HepG2 (cell line): Measurements from ENCODE around the gene PCSK6. TPM values are rescaled to one million over a fixed set of nuclear protein-coding genes. Genes with fewer than 3 reads are reported as not detected.

Experiments
- ATAC-seq: fragments of 200-7000 bp; cut with Tn5 transposase; 3 replicates; pipeline ENCODE4 v1.9.1; 2020; ENCODE audit warnings: mild to moderate bottlenecking, moderate library complexity
- BruUV-seq: library from RNA; stranded (reverse); fragments of 400-500 nt; replicated peaks from 2 replicates; lab custom pipeline; 2021; lab: Mats Ljungman, UMichigan
- CTCF ChIA-PET: fragments of 300-600 bp; formaldehyde crosslinking; extraction: SDS; loops from one replicate; lab custom pipeline; 2021; ENCODE audit warnings: low total read pairs, inconsistent platforms, low intra/inter-chr PET ratio; lab: Yijun Ruan, JAX
- POLR2A ChIA-PET: fragments of 350-600 bp; sonication (Branson Sonifier 250); formaldehyde crosslinking; loops from one replicate; lab custom pipeline; 2020; ENCODE audit warnings: antibody characterized with exemption, inconsistent platforms; lab: Yijun Ruan, JAX
- DNase-seq: peaks from one replicate; pipeline ENCODE4 v3.0.0-alpha.2; 2015; ENCODE audit warnings: low spot score
- FAIRE-seq: peaks from 3 replicates; lab custom pipeline; 2011; peaks lifted over from hg19 to GRCh38; lab: Jason Lieb, UNC
- H2AFZ ChIP-seq: one replicate; pipeline ENCODE4 v1.6.1; 2011; ENCODE audit warnings: low read length, inconsistent platforms
- H3K27ac ChIP-seq: fragments of 300-600 bp; 3 replicates; pipeline ENCODE4 v1.8.0; 2011; ENCODE audit warnings: mixed run types, mild to moderate bottlenecking, mixed read lengths, low read length, inconsistent platforms; ENCODE audit not compliant: insufficient read depth; ENCODE audit errors: extremely low read length
- H3K27me3 ChIP-seq, 2 experiments: fragments of 200-600 bp in 1 of 2; 2 replicates in 1 of 2; 3 replicates in 1 of 2; pipeline versions ENCODE4 v1.6.0 to v1.8.0; 2011; ENCODE audit warnings: low read length in 2 of 2, mild to moderate bottlenecking in 2 of 2, moderate library complexity in 2 of 2, inconsistent platforms in 1 of 2; ENCODE audit not compliant: insufficient read depth in 2 of 2, control insufficient read depth in 1 of 2
- H3K36me3 ChIP-seq, 2 experiments: fragments of 200-600 bp in 1 of 2; replicated peaks in 1 of 2; 2 replicates in 1 of 2; 3 replicates in 1 of 2; pipeline versions ENCODE4 v1.5.1 to v1.8.0; 2011; ENCODE audit warnings: low read length in 2 of 2, inconsistent platforms in 1 of 2; ENCODE audit not compliant: insufficient read depth in 2 of 2, control insufficient read depth in 1 of 2
- H3K4me1 ChIP-seq: 2 replicates; pipeline ENCODE4 v1.5.1; 2012; ENCODE audit warnings: low read length, inconsistent platforms; ENCODE audit not compliant: insufficient read depth
- H3K4me2 ChIP-seq: 2 replicates; pipeline ENCODE4 v1.6.0; 2011; ENCODE audit warnings: low read depth, low read length, inconsistent platforms
- H3K4me3 ChIP-seq, 3 experiments: fragments of 200-600 bp in 1 of 3; sonication (generic), shearing (Covaris generic) in 1 of 3; replicated peaks in 1 of 3; 2 replicates each; pipeline ENCODE4 v1.5.1; 2011 to 2016; ENCODE audit warnings: low read length in 3 of 3, inconsistent platforms in 2 of 3, low read depth in 2 of 3, mild to moderate bottlenecking in 2 of 3, control low read depth in 1 of 3, mixed read lengths in 1 of 3; ENCODE audit not compliant: insufficient read depth in 1 of 3
- H3K79me2 ChIP-seq: one replicate; pipeline ENCODE4 v1.6.1; 2011; ENCODE audit warnings: low read length, inconsistent platforms; ENCODE audit not compliant: insufficient read depth
- H3K9ac ChIP-seq: 2 replicates; pipeline ENCODE4 v1.6.0; 2011; ENCODE audit warnings: mild to moderate bottlenecking, low read depth, low read length, inconsistent platforms; ENCODE audit not compliant: insufficient read depth
- H3K9me3 ChIP-seq: 2 replicates; pipeline ENCODE4 v1.5.1; 2012; ENCODE audit warnings: mild to moderate bottlenecking, low read length
- H4K20me1 ChIP-seq: 2 replicates; pipeline ENCODE4 v1.6.0; 2011; ENCODE audit warnings: inconsistent platforms, mild to moderate bottlenecking, low read length, moderate library complexity; ENCODE audit not compliant: insufficient read depth
- BCL6 ChIP-seq: IDR thresholded peaks from 2 replicates; pipeline ENCODE4 v1.6.1; 2016; ENCODE audit warnings: missing genetic modification reagents, missing compliant biosample characterization
- CEBPB ChIP-seq: IDR thresholded peaks from 2 replicates; pipeline ENCODE4 v1.6.1; 2011; ENCODE audit warnings: low read depth, low read length, improper control_type of control experiment, borderline replicate concordance
- CEBPG ChIP-seq: IDR thresholded peaks from 2 replicates; pipeline ENCODE4 v1.6.1; 2016
- ELF3 ChIP-seq: IDR thresholded peaks from 2 replicates; pipeline ENCODE4 v1.6.1; 2016; ENCODE audit warnings: missing genetic modification reagents, missing compliant biosample characterization
- GABPB1 ChIP-seq: IDR thresholded peaks from 2 replicates; pipeline ENCODE4 v1.6.1; 2016; ENCODE audit warnings: mild to moderate bottlenecking, missing genetic modification reagents, moderate library complexity, missing compliant biosample characterization
- NONO ChIP-seq, 2 experiments: fragments of 450-650 bp in 1 of 2; sonication (generic) in 1 of 2; formaldehyde crosslinking in 1 of 2; IDR thresholded peaks in 1 of 2; conservative IDR thresholded peaks in 1 of 2; 2 replicates each; pipeline versions ENCODE4 v1.6.1 to v1.8.0; 2017 to 2022; ENCODE audit warnings: mild to moderate bottlenecking in 1 of 2, missing genetic modification reagents in 1 of 2, moderate library complexity in 1 of 2
- ZNF235 ChIP-seq: sonication (generic); formaldehyde crosslinking; IDR thresholded peaks from 2 replicates; pipeline ENCODE4 v1.8.1; 2023; ENCODE audit warnings: mild to moderate bottlenecking, missing genetic modification reagents, borderline replicate concordance
- WGBS: methylation state at CpG from one replicate; pipeline ENCODE4 v1.1.6; 2017; ENCODE audit warnings: low lambda C conversion rate; 5-methylcytosine and 5-hydroxymethylcytosine counted together
- in situ Hi-C: cut with HindIII; loops from 2 replicates; pipeline ENCODE4 v1.10.0; 2017; ENCODE audit warnings: low pct_unique_long_range_greater_than_20kb; ENCODE audit not compliant: extremely low pct_ligation_motif_present
- intact Hi-C: fragments of 100-400 bp; cut with micrococcal nuclease; formaldehyde crosslinking; loops from one replicate; pipeline ENCODE4 v1.10.0; 2022; ENCODE audit not compliant: unreplicated experiment
- polyA plus RNA-seq, 8 experiments: library from polyadenylated mRNA; depleted of rRNA in 3 of 8; stranded (reverse) in 7 of 8; unstranded in 1 of 8; fragments of >200 nt; fragmentation: Illumina TruSeq in 4 of 8; extraction: Trizol in 4 of 8; gene quantifications; 2 replicates each; pipeline versions ENCODE4 v1.2.1 to v1.2.3, GENCODE V29; 2011 to 2016; ENCODE audit warnings: low read depth in 4 of 8, missing spikeins in 1 of 8, mixed read lengths in 1 of 8; ENCODE audit not compliant: insufficient read depth in 1 of 8
- total RNA-seq, 5 experiments: library from RNA; depleted of rRNA; stranded (reverse); fragments of >200 nt; fragmentation: Illumina TruSeq; extraction: Trizol; gene quantifications; 2 replicates each; pipeline ENCODE4 v1.2.3, GENCODE V29; 2016; ENCODE audit warnings: low read depth in 1 of 5
- TF ChIP-seq, protein P1 (sequence below): sonication (generic); formaldehyde crosslinking; IDR thresholded peaks from 2 replicates; pipeline ENCODE4 v1.5.0; 2020; ENCODE audit warnings: missing genetic modification reagents

PCSK6 gene
- total and polyA plus RNA-seq, 2 of the 13 experiments (the other 11 are each of a cell fraction or from before 2014, with no cell fraction given), result 56.5 to 155 TPM

DNA sequence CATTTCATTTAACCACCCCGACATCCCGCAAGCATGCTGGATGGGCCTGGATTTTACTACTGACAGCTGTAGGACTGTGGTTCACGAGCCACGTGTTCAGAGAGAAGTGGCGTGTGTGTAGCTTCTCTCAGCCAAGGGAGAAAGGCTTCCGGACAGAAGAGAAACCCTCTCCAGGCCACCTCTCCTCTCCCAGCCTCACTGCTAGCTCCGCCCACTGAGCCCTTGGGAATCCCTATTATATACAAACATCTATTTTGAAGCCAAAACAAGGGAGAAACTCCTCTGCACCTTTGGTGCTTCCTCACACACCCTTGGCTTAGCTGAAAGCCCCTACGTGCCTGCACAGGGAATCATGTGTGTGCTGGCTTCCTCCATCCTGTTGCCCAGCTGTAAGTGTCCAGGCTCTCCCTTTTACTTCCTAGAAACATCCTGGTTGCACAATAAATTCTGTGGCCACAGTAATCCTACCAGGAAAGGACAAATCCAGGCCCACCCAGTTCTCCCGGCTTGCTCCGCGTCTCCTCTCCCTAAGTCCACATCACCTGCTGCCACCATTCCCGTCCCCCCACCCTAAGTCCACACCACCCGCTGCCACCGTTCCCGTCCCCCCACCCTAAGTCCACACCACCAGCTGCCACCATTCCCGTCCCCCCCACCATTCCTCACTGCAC is 30.5 kb downstream of the PCSK6 start:
- H3K36me3 ChIP-seq, result peaks cover 0 to 4% of the 10 kb centered on the region in 2 experiments; a peak in 3 of 5 replicates
- in situ Hi-C loops (no loop called here), intact Hi-C loops (no loop called here)
- no peak for FAIRE-seq
- H3K27ac ChIP-seq, result no peak overlapping the region
- H3K4me1 ChIP-seq, result peaks cover 68% of the 10 kb centered on the region
- 93% methylated on average over 16 of the region's 16 CpGs for WGBS
- H3K9ac ChIP-seq, result no peak overlapping the region
- peaks cover 94% of the 10 kb centered on the region for H3K79me2 ChIP-seq
- ATAC-seq, result peak; percentile 26; the same call in 2 of the 3 replicates
- POLR2A ChIA-PET, result interaction anchor here (1.1 kb wide), 1 partner anchor 29 kb away, joined by 4 read pairs; no protein-coding TSS in a partner anchor
- CTCF ChIA-PET, result no interaction called here
- no peaks in the 10 kb centered on the region for H3K9me3 ChIP-seq
- no peak overlapping the region for H3K4me2 ChIP-seq
- TF ChIP-seq ZNF235 (CRISPR knock-in tag), result no peak
- TF ChIP-seq ELF3 (CRISPR knock-in tag), result 0 out of 2 replicates have a peak, but pooled peaks have one; percentile 22
- peak; percentile 90 for TF ChIP-seq BCL6 (CRISPR knock-in tag)
- 0 out of 2 replicates have a peak, but pooled peaks have one; percentile 13 for TF ChIP-seq GABPB1 (CRISPR knock-in tag)
- TF ChIP-seq CEBPG (CRISPR knock-in tag), result peak; percentile 70; the same call in 1 of the 2 replicates
- TF ChIP-seq, protein P1, sequence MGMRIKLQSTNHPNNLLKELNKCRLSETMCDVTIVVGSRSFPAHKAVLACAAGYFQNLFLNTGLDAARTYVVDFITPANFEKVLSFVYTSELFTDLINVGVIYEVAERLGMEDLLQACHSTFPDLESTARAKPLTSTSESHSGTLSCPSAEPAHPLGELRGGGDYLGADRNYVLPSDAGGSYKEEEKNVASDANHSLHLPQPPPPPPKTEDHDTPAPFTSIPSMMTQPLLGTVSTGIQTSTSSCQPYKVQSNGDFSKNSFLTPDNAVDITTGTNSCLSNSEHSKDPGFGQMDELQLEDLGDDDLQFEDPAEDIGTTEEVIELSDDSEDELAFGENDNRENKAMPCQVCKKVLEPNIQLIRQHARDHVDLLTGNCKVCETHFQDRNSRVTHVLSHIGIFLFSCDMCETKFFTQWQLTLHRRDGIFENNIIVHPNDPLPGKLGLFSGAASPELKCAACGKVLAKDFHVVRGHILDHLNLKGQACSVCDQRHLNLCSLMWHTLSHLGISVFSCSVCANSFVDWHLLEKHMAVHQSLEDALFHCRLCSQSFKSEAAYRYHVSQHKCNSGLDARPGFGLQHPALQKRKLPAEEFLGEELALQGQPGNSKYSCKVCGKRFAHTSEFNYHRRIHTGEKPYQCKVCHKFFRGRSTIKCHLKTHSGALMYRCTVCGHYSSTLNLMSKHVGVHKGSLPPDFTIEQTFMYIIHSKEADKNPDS (CRISPR knock-in tag), result no peak
- TF ChIP-seq CEBPB, result peak; percentile 82
- TF ChIP-seq NONO (IDR thresholded peaks at IDR 0.05), result no peak
- 0 out of 2 replicates have a peak, but pooled peaks have one; percentile 29 for TF ChIP-seq NONO (CRISPR knock-in tag; conservative IDR thresholded peaks at IDR 0.05)
- TF ChIP-seq, all 625 proteins: peak for 6
- H2AFZ ChIP-seq, result no peak overlapping the region
- no peaks in the 10 kb centered on the region for H3K27me3 ChIP-seq
- BruUV-seq, result no TSS peak
- H3K4me3 ChIP-seq, result no peak overlapping the region
- H4K20me1 ChIP-seq, result no peaks in the 10 kb centered on the region
- no peak for DNase-seq
